Heart left ventricle (tissue), 16 donors: ENCODE measurements around the gene CCDC78. TPM values are rescaled to one million over a fixed set of nuclear protein-coding genes. Genes with fewer than 3 reads are reported as not detected.

Experiments used
- ATAC-seq, 4 donors: fragments of 200-7000 bp; cut with Tn5 transposase; one replicate each; pipeline ENCODE4 v1.9.1; 2020 to 2022; ENCODE audit warnings: moderate library complexity in 4 of 4, mild to moderate bottlenecking in 3 of 4, moderate number of reproducible peaks in 1 of 4
- DNase-seq, 5 donors: peaks; one replicate each; pipeline ENCODE4 v3.0.0-alpha.2; 2020
- H3K27ac ChIP-seq, 12 donors: fragments of 200-600 bp; sonication (generic) in 4 of 12; one replicate each; pipeline versions ENCODE4 v1.5.0 to v1.8.0; 2016 to 2022; ENCODE audit warnings: mild to moderate bottlenecking in 2 of 12
- H3K27me3 ChIP-seq, 9 donors: fragments of 200-600 bp; sonication (generic) in 2 of 9; one replicate each; pipeline versions ENCODE4 v1.5.1 to v1.8.0; 2016 to 2022; ENCODE audit warnings: mild to moderate bottlenecking in 3 of 9
- H3K36me3 ChIP-seq, 9 donors: fragments of 200-600 bp; sonication (generic) in 2 of 9; one replicate each; pipeline versions ENCODE4 v1.5.0 to v1.8.0; 2018 to 2022; ENCODE audit warnings: mild to moderate bottlenecking in 2 of 9
- H3K4me1 ChIP-seq, 12 donors: fragments of 200-600 bp; sonication (generic) in 4 of 12; one replicate each; pipeline versions ENCODE4 v1.5.0 to v1.8.0; 2016 to 2022; ENCODE audit warnings: mild to moderate bottlenecking in 3 of 12
- H3K4me3 ChIP-seq, 12 donors: fragments of 200-600 bp; sonication (generic) in 4 of 12; one replicate each; pipeline versions ENCODE4 v1.5.0 to v1.8.0; 2017 to 2022; ENCODE audit warnings: mild to moderate bottlenecking in 9 of 12, moderate library complexity in 4 of 12
- H3K9me3 ChIP-seq, 12 donors: fragments of 200-600 bp; sonication (generic) in 4 of 12; one replicate each; pipeline versions ENCODE4 v1.5.0 to v1.8.0; 2016 to 2022; ENCODE audit warnings: mild to moderate bottlenecking in 1 of 12
- CTCF ChIP-seq, 12 donors: fragments of 200-600 bp; sonication (generic) in 4 of 12; IDR thresholded peaks; one replicate each; pipeline versions ENCODE4 v1.5.0 to v1.8.0; 2018 to 2022; ENCODE audit warnings: antibody characterized with exemption in 12 of 12, mild to moderate bottlenecking in 5 of 12
- POLR2A ChIP-seq, 2 donors: fragments of 450-650 bp; IDR thresholded peaks; one replicate each; pipeline ENCODE4 v1.6.1; 2017; ENCODE audit warnings: antibody characterized with exemption in 2 of 2, mild to moderate bottlenecking in 2 of 2, moderate library complexity in 2 of 2
- WGBS, 4 donors: extraction: QIAGEN DNeasy Blood & Tissue Kit in 2 of 4; methylation state at CpG; one replicate each; pipeline versions ENCODE4 v1.1.5 to v1.1.7; 2013 to 2018; 5-methylcytosine and 5-hydroxymethylcytosine counted together
- intact Hi-C, 10 donors: fragments of 100-400 bp; cut with DNase I; formaldehyde crosslinking; loops; one replicate each; pipeline versions ENCODE4 v1.11.1 to v1.14.2; 2022
- polyA plus RNA-seq, 2 donors: library from polyadenylated mRNA; stranded (reverse); fragments of 200-250 nt; gene quantifications; one replicate each; pipeline ENCODE4 v1.2.3, GENCODE V29; 2013
- total RNA-seq, 9 donors: library from RNA; depleted of rRNA in 2 of 9; stranded (reverse); fragments of >200 nt in 2 of 9; fragmentation: NEBNext Ultra II Directional in 3 of 9; extraction: Animal tissue kit (Norgen Biotek cat#: 25700) in 3 of 9; gene quantifications; one replicate each; pipeline versions ENCODE4 v1.1.0 to v1.2.4, GENCODE V29; 2016 to 2023
- donor health status: ischemic (EF 13 %, LVEDD 7.1; RV severe dilation, severe dysfunction).
- donor health status: healthy with polysubstance abuse.
- donor health status: DM: no; HTN: yes; CAD: no.
- donor health status: DM: no; HTN: no; CAD: no.
- donor health status: ischemic (EF 25% LVEDD 6.9; RV normal size, moderate dysfunction).
- donor health status: ischemic (EF 25% LVEDD 5.7; RV mildly dilated, moderate dysfunction).
- donor health status: healthy.
- donor health status: DM: yes; HTN: yes; CAD: no.
- donor health status: ischemic (EF 35%, LVEDD 5.7; RV mildly dilated, moderate dysfunction).
- donor health status: nonischemic (EF 11% LVEDD 7.7; RV severe dilation, severe dysfunction).
- donor health status: DM: yes; HTN: yes; CAD: no.
- donor health status: PGD.
- donor health status: ischemic (EF 29% LVEDD 5.4; RV normal size, mild dysfunction).
- donor health status: nonischemic (EF 23%, LVEDD 6.1; RV moderate dilation, normal function).

CCDC78 gene
- total and polyA plus RNA-seq, 11 donors, result 0.35 to 1.3 (median 0.59) TPM; not detected in 3

DNA sequence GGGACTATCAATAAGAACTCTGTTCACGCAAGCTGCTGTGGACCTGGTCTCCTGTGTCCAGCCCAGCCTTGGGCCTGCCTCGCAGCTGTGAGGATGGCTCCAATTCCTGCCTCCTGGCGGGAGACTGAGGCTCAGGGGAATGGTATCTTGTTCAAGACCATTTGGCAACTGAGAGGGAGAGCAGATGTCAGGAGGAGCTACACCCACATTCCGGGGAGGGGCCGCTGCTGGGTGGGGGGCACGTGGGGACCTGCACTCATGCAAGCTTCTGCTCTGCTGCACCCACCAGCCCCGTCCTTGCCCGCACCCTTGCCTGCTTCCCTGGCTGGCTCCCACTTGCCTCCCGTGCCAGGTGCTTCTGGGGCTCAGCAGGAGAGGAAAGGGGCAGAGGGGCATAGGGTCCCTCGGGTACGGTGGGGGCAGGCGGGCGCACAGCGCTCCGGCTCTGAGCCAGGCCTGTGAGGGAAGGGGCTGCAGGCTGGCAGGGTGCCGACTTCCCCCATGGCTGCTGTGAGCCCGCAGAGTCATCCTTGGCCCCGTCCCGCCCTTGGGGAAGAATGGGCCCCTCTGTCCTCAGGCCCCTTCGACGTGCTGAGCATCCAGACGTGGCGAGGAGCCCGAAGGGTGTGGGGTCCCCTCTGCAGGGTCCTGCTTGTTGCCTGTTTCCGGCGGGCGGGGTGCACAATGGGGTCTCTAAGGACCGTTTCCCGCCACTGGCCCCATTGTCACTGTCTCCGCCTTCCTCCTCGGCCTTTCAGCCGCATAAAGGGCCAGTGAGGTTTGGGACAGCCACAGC, 8.6 kb downstream of the CCDC78 start:
- Histone ChIP-seq H3K27ac (no peak overlapping the region), H3K4me1 (peaks cover 4 to 61% (median 42%) of the 10 kb centered on the region in 12 donors), H3K36me3 (peaks cover 0 to 4% (median 0%) of the 10 kb centered on the region in 9 donors), H3K4me3 (no peak overlapping the region), H3K27me3 (peaks cover 0 to 18% (median 0%) of the 10 kb centered on the region in 9 donors), H3K9me3 (no peaks in the 10 kb centered on the region)
- intact Hi-C loops, result loop anchor here in 1 of 10 donors (5.0 kb wide), 1 partner anchor 340 kb away; no protein-coding TSS in a partner anchor
- DNase-seq, result no peak
- no peak for ATAC-seq
- 75 to 86% (median 81%) methylated on average over 12 to 32 of the region's 32 CpGs for WGBS, 4 donors
- TF ChIP-seq CTCF (IDR thresholded peaks at IDR 0.05), result no peak
- TF ChIP-seq POLR2A (IDR thresholded peaks at IDR 0.05), result no peak

DNA sequence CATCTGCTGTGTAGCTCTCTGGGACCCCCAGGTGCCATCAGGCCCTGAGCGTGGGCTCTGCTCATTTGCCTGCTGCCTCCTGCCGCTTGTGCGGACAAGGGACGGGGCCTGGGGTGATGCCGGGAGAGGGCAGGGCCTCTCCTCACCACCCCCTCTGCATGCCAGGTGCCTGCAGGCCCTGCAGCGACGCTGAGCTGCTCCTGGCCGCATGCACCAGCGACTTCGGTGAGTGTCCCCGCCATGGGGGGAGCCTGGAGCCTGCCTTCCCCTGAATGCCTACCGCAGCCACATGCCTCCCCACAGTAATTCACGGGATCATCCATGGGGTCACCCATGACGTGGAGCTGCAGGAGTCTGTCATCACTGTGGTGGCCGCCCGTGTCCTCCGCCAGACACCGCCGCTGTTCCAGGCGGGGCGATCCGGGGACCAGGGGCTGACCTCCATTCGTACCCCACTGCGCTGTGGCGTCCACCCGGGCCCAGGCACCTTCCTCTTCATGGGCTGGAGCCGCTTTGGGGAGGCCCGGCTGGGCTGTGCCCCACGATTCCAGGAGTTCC, 9.4 kb downstream of the CCDC78 start:
- H3K4me3 ChIP-seq, result peak overlapping the region in 1 of 12 donors; percentile 93
- ATAC-seq (no peak), DNase-seq (no peak)
- intact Hi-C loops, result loop anchor here in 1 of 10 donors (5.0 kb wide), 1 partner anchor 340 kb away; no protein-coding TSS in a partner anchor
- H3K27ac ChIP-seq, result no peak overlapping the region
- TF ChIP-seq POLR2A (IDR thresholded peaks at IDR 0.05) (no peak), CTCF (IDR thresholded peaks at IDR 0.05) (no peak)
- WGBS, 4 donors, result 88 to 94% (median 92%) methylated on average over 18 to 29 of the region's 29 CpGs
- peaks cover 0 to 18% (median 0%) of the 10 kb centered on the region in 9 donors for H3K27me3 ChIP-seq
- peaks cover 0 to 4% (median 0%) of the 10 kb centered on the region in 9 donors for H3K36me3 ChIP-seq
- no peaks in the 10 kb centered on the region for H3K9me3 ChIP-seq
- peaks cover 4 to 56% (median 40%) of the 10 kb centered on the region in 12 donors for H3K4me1 ChIP-seq

DNA sequence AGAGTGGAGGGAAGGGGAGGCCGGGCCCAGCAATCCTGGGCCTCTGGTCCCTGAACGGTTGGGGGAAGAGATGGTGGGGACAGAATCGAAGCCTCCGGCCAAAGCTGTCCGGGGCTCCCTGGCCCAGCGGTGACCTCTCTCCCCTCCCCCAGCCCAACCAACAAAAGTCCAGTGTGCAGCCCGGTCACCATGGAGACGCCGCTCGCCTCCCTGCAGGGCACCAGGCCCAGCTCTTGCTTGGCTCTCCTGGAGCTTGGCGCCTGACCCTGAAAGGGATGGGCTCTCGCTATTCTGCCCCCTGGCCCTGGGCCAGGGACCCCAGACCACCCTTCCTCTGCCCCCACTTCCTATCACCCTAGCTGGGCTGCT, 10.1 kb downstream of the CCDC78 start:
- no peak for TF ChIP-seq POLR2A (IDR thresholded peaks at IDR 0.05)
- DNase-seq, result no peak
- intact Hi-C loops, result loop anchor here in 1 of 10 donors (5.0 kb wide), 1 partner anchor 341 kb away; no protein-coding TSS in a partner anchor
- no peak for ATAC-seq
- H3K27ac ChIP-seq, result peak overlapping the region in 2 of 12 donors; percentile 37 to 58
- H3K4me3 ChIP-seq, result peak overlapping the region in 10 of 12 donors; percentile 62 to 93 (median 75)
- peaks cover 0 to 22% (median 4%) of the 10 kb centered on the region in 9 donors for H3K27me3 ChIP-seq
- peaks cover 0 to 4% (median 0%) of the 10 kb centered on the region in 9 donors for H3K36me3 ChIP-seq
- 19 to 37% (median 30%) methylated on average over 4 to 12 of the region's 12 CpGs for WGBS, 4 donors
- H3K4me1 ChIP-seq, result peaks cover 0 to 56% (median 34%) of the 10 kb centered on the region in 12 donors
- no peaks in the 10 kb centered on the region for H3K9me3 ChIP-seq

GRCh38 chr16:715477-716199, 10.6 kb downstream of the CCDC78 start:
- Histone ChIP-seq H3K9me3 (no peaks in the 10 kb centered on the region), H3K4me3 (peak overlapping the region; percentile 62 to 93 (median 74)), H3K4me1 (peaks cover 0 to 53% (median 33%) of the 10 kb centered on the region in 12 donors), H3K27ac (peak overlapping the region in 8 of 12 donors; percentile 18 to 58 (median 41)), H3K27me3 (peaks cover 0 to 28% (median 8%) of the 10 kb centered on the region in 9 donors), H3K36me3 (peaks cover 0 to 4% (median 0%) of the 10 kb centered on the region in 9 donors)
- 1 to 9% (median 2%) methylated on average over 9 to 74 of the region's 74 CpGs for WGBS, 4 donors
- ATAC-seq, result peak in 2 of 4 donors; percentile 1 to 2
- intact Hi-C loops, result loop anchor here in 1 of 10 donors (5.0 kb wide), 1 partner anchor 342 kb away; no protein-coding TSS in a partner anchor
- peak in 3 of 12 donors; percentile 11 to 22 (median 11) for TF ChIP-seq CTCF (IDR thresholded peaks at IDR 0.05)
- peak in 1 of 2 donors; percentile 14 for TF ChIP-seq POLR2A (IDR thresholded peaks at IDR 0.05)
- DNase-seq, result no peak
